SKM-1 treated with dmso at 0.1 percent for 144 hours (cell line): Measurements from ENCODE around the gene AQP5.

ENCODE experiments used
- DNase-seq: peaks from one replicate; lab custom pipeline; 2025; ENCODE audit not compliant: unreplicated experiment; lab: John Stamatoyannopoulos, UW

The AQP5 gene

DNA sequence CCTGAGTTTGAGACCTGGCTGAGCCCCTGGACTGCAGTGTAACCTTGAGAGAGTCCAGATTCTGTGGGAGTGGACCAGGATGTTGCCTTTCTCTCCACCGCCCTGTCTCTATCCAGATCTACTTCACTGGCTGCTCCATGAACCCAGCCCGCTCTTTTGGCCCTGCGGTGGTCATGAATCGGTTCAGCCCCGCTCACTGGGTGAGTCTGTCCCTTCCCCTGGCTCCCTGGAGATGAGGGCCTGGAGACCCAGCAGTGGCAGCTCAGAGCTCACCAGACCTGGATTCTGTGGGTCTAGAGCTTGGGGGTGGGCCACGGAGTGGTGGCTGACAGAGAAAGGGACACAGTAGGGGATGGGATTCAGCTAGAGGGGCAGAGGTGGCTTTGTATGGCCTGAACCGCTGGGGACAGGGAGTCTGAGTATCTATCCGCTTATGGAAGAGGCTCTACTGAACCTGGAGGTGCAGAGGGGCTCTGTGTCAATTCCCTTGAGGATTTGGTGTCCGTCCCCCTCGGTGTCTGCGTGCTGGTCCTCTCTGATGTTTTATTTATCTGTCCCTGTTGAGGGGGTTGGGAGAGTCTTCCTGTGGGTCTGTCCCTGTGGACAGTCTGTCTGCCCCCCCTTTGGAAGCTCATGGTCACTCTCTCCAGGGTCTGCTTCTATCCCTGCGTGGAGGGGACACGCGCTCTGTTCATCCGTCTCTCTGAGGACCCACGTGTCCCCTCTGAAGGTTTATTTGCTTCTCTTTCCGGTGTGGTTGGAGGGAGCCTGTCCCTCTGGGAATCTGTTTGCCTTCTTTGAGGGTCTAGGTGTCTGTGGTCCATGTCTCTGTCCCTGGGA is 2.5 kb downstream of the AQP5 start:
- no peak for DNase-seq

DNA sequence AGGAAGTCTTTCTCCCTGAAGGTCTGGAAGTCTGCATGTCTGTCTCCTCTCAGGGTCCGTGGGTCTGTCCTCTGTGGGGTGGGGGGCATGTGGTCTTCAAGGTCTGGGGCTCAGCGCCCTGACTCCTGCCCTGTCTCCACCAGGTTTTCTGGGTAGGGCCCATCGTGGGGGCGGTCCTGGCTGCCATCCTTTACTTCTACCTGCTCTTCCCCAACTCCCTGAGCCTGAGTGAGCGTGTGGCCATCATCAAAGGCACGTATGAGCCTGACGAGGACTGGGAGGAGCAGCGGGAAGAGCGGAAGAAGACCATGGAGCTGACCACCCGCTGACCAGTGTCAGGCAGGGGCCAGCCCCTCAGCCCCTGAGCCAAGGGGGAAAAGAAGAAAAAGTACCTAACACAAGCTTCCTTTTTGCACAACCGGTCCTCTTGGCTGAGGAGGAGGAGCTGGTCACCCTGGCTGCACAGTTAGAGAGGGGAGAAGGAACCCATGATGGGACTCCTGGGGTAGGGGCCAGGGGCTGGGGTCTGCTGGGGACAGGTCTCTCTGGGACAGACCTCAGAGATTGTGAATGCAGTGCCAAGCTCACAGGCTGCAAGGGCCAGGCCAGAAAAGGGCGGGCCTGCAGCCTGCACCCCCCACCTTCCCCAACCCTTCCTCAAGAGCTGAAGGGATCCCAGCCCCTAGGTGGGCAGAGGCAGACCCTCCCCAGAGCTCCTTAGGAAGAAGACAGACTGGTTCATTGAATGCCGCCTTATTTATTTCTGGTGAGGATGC is 3.4 kb downstream of the AQP5 start:
- DNase-seq = no peak

DNA sequence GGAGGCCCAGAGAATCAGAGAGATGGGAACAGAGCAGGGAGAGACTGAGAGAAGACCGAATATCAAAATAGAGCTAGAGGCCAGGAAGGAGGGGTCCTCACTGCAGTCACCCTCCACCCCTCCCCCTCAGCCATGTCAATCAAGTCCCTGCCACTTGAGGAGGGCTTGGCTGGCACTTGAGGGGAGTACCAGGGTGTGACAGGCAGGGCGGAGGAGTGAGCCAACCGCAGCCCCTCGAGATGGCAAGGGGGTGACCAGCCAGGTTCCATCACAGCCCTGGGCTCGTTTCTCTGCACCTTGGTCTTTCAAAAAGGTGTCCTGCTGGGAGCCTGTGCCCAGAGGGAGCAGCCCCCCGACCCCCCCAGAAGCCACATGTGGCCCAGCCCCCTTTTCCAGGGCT is 4.2 kb downstream of the AQP5 start:
- no peak for DNase-seq

DNA sequence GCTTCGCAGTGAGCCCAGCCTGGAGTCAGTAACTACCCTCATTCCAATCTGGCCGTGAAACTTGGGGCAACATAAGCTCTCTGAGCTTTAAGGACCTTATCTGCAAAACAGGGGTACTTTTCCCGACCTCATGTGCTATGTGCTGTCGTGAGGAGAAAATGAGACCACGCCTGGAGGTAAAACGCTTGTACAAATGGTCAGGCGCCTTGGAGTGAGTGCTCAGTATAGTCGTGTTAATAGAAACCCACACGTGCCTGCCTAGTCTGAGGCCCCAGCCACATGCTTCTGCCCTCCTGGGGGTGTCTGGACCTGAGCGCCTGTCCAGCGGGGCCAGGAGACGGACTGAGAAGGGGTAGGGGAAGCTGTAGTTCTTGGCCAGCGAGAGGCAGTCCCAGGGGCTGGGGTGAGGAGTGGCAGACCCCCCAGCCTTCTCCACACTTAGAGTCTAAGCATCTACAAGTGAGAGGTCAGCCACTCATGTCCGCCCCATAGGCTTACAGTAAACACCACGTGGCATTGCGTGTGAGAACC is 4.9 kb downstream of the AQP5 start:
- no peak for DNase-seq

DNA sequence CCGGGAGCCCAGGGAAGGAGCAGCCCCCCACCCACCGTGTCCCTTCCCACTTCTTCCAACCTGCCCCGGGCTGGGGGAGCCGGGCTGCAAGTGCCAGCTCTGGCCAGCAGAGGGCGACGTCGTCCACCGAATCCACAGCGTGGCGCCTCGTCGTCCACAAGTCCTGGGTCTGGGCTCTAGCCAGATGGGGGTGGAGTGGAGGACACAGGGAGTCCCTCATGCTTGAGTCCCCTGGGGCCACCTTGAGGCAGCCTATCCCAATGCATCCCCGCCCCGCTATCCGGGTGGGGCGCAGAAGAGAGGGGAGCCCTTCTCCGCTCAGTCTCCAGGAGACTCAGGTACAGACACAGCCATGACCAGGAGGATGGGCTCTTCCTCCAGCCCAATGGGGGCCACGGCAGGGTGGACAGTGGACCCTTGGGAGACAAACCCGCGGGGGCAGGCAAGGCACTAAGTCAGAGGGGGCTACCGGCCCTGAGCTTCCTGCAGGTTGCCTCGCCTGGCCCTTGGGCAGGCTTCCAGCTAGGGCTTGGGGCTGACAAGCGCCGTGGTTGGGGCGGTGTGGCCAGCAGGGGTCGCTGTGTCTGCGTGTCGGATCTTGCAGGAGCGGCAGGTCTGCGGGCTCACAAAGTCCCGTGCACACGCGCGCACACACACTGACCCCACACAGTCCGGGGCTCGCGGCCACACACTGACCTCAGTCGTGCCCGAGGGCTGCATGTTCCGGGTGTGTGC is 5.5 kb downstream of the AQP5 start:
- DNase-seq = peak; percentile 20

DNA sequence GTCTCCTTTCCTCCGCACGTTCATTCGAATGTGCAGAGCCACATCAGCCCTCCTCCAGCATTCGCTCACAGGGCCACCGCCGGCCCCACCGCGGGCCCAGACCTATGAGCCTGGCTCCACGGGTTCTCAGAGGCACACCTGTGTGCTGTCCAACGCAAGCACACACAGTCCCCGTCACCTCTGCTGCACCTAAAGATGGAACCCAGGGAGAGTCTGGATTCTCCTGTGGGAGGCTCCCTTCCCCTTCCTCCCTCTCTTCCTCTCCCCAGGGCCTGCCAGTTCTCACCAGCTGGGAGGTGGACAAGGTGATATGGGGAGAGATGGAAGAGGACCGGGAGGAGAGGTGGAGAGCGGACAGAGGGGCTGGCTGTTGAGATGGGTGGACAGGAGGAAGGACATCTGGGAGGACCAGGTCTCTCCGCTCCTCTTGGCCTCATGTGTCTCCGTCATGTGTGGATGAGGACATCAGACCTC is 6.1 kb downstream of the AQP5 start:
- no peak for DNase-seq

DNA sequence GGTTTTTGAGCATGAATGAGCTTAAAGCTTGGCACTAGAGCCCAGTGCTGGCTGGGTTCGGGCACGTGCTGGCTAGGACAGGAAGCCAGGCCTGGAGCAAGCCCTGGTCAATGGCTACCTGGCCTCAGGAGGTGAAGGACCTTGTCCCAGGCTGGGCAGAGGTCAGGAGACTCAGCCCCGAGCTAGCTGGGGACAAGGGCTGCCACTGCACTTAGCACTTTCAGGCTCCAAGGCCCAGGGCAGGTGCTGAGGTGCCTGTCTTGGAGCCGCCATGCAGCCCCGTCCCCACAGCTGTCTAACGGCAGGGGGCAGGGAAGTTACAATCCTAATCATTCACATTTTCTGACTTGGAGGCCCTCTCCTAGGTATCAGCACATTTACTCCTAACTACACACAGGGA is 6.8 kb downstream of the AQP5 start:
- no peak for DNase-seq

DNA sequence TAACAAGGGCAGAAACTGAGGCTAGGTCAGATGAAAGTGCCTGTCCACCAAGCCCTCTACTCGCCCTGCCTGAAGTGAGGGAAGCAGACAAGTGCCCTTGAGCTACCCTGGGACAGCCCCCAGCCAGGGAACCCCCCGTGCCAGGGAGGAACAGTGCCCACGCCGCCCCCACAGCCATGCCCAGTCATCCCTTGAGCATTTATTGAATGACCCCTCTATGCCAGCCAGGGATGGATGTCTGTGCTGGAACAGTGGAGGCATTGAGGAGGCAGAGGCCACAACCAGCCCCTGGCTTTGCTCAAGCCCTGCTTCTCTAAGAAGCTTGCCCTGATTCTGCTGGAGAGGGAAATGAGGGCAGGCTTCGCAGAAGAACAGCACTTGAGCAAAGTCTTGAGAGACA is 7.4 kb downstream of the AQP5 start:
- DNase-seq = no peak

DNA sequence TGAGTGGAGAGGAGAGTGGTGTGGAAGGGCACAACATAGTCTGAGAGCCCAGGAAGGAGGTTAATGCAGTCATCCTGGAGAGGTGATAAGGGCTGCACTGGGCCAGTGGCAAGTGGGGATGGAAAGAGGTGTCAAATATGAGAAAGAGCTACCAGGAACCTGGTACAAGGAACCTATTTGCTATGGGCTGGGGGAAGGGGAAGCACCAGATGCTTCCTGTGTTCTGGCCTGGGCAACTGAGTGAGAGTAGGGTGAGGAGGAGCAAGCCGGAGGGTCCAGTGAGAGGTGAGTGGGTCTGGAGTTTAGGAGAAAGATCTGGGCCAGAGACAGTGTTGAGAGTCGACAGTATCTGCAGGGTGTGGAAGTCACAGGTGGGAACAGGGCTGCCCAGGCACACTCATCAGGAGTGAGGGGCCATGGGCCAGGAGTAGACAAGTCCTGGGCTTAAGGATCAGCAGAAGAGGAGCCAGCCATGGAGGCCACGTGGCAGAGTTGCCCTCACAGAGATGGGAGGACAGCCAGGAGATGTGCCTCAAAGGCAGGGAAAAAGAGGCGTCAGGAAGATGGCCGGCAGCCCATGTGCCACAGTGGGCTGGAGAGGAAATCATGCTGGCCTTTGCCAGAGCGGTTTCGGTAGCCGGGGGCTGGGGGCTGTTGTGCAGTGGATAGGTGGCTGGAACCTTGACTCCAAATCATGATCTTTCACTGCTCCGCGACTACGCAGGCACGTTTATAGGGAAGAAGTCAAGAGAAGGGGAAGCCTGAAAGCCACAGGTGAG is 8.2 kb downstream of the AQP5 start:
- no peak for DNase-seq

DNA sequence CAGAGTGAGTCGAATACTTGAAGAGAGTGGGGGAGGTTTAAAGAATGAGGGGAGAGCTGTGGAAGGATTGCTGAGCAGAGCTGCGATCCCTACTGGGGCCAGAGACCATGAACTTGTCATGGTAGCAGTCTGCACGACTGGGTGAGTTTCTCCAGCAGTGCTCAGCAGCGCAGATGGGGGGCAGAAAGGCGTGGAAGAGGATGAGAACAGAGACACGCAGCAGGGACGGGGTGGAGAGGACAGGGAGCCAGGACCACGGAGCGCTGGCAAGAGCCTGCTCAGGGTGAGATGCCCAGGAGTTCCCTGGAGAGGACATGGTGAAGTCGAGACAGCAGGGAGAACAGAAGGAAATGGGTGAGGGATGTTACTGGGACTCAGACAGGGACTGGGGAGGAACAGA is 9.0 kb downstream of the AQP5 start:
- no peak for DNase-seq

DNA sequence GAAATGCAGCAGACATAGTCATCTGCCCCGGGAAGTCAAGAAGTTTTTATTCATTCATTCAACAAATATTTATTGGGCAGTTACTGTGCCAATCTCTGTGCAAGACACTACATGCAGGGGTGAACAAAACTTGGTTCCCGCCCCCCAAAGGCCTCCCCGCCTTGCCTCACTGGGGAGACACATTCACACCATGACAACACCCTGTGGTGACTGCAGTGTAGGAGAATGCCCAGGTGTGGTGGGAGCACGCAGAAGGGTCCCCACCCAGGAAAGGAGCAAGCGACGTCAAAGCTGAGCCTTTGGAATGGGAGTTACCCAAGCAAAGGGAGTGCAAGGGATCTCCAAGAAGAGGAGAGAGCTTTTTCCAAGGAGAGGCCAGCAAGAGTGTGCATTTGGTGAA is 9.5 kb downstream of the AQP5 start:
- no peak for DNase-seq

DNA sequence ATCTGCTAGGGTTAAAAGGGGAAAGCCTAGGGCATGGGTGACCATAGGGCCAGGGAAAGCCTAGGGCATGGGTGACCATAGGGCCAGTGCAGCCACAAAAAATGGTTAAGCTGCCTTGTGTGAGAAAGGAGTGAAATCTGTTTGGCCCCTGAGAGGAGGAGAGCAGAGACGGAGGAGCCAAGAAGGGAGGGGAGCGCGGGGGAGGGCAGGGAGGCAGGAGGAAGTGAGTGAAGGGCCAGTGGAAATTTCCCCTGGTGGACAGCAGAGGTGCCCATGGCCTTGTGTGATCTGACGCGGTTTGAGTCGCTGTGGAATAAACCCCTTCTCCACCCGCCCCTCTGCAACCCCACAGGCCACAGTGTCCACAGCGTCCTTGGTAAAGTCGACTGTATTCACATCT is 10.5 kb downstream of the AQP5 start:
- no peak for DNase-seq

DNA sequence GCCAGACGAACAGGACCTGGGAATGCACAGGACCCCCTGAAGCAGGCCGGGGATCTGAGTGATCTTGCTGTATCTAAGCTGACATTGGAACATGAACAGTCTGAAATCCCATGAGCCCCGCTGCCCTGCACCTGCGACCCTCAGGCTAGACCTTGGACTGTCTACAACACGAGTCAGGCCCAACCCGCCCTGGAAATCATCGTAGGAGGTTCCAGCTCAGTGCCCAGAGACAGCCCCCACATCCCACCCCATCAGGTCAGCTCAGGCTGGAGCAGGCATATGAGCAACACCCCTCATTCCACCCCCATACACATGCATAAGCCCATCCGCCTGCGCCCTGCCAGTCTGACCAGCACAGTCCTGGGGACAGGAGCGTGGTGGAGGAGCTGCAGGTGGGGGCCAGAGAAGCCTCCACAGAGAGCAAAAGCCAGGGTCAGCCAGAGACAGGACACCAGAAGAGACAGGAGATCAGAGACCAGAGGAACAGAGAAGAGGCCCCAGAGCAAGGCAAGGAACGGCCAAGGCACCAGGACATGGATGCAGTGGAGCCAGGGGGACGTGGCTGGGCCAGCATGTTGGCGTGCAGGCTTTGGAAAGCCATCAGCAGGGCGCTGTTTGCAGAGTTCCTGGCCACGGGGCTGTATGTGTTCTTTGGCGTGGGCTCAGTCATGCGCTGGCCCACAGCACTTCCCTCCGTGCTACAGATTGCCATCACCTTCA is 11.1 kb downstream of the AQP5 start, which contains the start of gene AQP6:
Gene AQP6, plus strand, starts transcription at position 307 of the 720 bp plus-strand sequence. Its CDS starts 227 bp downstream, at position 534.
- no peak for DNase-seq

DNA sequence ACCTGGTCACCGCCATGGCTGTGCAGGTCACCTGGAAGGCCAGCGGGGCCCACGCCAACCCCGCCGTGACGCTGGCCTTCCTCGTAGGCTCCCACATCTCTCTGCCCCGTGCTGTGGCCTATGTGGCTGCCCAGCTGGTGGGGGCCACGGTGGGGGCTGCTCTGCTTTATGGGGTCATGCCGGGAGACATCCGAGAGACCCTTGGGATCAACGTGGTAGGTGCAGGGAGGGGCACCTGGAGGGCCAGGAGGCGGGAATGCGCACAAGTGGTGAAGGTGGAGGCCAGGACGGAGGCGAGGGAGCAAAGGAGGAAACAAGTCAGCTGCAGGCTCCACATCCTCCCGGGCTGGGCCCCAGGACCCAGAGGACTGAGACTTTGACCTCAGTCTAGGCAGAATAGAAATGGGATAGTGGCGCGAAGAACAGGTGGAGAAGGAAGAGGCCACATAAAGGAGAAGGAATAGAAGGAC is 11.7 kb downstream of the AQP5 start:
- DNase-seq = no peak

DNA sequence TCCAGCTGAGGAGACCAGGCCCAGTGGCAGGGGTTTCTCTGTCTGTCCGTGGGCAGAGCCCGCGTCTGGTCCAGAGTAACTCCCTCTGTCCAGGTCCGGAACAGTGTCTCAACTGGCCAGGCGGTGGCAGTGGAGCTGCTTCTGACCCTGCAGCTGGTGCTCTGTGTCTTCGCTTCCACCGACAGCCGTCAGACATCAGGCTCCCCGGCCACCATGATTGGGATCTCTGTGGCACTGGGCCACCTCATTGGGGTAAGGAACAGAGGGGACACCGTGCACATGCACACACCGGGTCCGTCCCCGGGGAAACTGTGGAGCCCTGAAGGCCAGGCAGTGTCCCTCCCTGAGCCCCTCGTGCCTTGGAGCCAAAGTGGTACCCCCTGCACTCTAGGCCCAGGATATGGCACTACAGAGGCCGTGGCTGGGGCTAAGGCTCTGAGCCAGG is 12.6 kb downstream of the AQP5 start:
- no peak for DNase-seq

DNA sequence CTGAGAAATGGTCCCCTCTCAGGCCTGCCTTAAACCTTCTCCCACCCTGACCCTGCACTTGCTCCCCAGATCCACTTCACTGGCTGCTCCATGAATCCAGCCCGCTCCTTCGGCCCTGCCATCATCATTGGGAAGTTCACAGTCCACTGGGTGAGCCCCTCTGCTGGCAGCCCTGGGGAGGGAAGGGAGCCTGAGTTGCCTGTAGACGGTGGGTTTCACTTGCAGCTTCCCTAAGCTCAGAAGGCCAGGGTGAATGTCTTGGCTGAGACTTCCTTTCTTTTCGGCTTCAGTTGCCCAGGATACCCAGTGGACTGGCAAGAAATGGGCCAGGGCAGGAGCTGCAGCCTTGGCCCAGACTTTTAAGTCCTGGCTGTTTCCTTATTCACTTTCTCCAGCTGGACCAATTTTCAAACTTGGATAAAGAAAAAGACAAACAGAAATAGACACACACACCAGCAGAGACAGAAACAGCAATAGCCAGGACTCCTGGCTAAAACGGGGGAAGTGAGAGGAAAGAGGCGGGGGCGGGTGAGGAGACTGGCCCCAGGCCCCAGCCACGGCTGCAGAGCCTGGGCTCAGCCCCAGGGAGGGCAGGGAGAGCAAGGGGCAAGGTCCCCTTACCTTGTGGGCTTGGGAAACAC is 13.1 kb downstream of the AQP5 start:
- DNase-seq = no peak

DNA sequence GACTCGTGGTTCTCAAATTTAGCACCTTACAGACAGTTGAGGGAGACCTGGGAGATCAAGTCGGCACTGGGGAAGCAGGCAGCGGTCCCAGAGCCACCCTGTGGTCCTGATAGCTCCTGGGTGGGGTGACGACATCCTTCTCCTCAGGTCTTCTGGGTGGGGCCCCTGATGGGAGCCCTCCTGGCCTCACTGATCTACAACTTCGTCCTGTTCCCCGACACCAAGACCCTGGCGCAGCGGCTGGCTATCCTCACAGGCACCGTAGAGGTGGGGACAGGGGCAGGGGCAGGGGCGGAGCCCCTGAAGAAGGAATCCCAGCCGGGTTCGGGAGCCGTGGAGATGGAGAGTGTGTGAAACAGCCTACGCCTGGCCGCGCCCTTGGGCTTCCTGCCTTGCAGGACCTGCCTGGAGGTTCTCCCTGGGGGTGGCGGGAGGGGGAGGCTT is 13.7 kb downstream of the AQP5 start:
- DNase-seq = no peak

DNA sequence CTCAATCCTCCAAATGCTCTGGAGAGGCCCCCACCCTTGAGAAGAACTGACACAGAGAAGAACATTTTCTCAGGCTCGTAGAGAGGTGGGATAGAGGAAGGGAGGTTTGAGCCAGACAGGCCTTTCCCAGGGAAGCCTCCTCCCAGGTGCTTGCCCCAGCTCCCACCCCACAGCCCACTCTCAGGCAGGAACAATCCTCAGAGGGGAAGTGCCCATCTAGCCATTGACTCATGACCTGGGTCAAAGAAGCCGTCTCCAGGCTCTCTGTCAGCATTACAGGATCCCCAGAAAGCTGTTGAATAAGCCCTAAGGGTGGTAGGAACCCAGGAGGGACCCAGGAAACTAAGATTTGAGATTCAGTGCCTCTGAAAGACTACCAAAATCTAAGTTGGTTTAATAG is 14.9 kb downstream of the AQP5 start:
- DNase-seq = no peak

DNA sequence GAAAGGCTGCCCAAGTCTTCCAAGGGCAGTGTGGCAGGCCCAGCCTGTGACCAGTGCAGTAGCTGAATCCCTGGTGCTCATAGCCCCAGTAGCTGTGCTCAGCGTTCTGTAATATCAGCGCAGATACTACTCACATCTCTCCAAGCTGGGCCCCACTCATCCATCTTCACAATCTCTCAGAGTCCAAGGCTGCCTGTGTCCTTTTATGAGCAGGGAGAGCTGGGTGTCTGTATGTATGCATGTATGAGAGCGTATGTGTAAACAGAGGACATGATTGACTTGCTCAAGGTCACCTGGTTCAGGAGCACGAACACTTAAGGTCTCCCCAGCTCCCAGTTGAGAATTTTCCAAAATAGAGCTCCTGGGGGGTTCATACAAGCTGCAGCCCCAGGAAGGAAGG is 16.5 kb downstream of the AQP5 start:
- no peak for DNase-seq
